GM12878 (cell line): ENCODE results near the gene C2orf92. TPM values are rescaled to one million over a fixed set of nuclear protein-coding genes. Genes with fewer than 3 reads are reported as not detected.

Source experiments
- ATF7 ChIP-seq: fragments of 450-650 bp; IDR thresholded peaks from 2 replicates; pipeline ENCODE4 v1.6.1; 2016; ENCODE audit warnings: low read depth, mild to moderate bottlenecking
- BMI1 ChIP-seq: fragments of 450-650 bp; IDR thresholded peaks from 2 replicates; pipeline ENCODE4 v1.6.1; 2016; ENCODE audit warnings: mild to moderate bottlenecking, moderate library complexity, borderline replicate concordance
- CUX1 ChIP-seq: IDR thresholded peaks from 2 replicates; pipeline ENCODE4 v1.6.1; 2012; ENCODE audit warnings: improper control_type of control experiment, low read depth, low read length; ENCODE audit not compliant: insufficient replicate concordance
- ELK1 ChIP-seq: IDR thresholded peaks from 2 replicates; pipeline ENCODE4 v1.6.1; 2012; ENCODE audit warnings: low read depth, low read length, improper control_type of control experiment
- HCFC1 ChIP-seq: fragments of 150-350 bp; IDR thresholded peaks from 2 replicates; pipeline ENCODE4 v1.6.1; 2014; ENCODE audit warnings: low read length
- IKZF2 ChIP-seq, 2 experiments: fragments of 450-650 bp; IDR thresholded peaks; 2 replicates each; pipeline ENCODE4 v1.6.1; 2017; ENCODE audit warnings: mild to moderate bottlenecking in 2 of 2, moderate library complexity in 2 of 2
- MEF2B ChIP-seq: fragments of 450-650 bp; IDR thresholded peaks from 2 replicates; pipeline ENCODE4 v1.6.1; 2018; ENCODE audit warnings: mild to moderate bottlenecking, moderate library complexity; ENCODE audit not compliant: partially characterized antibody, poor library complexity, severe bottlenecking
- SKIL ChIP-seq: fragments of 450-650 bp; IDR thresholded peaks from 2 replicates; pipeline ENCODE4 v1.6.1; 2017; ENCODE audit warnings: mild to moderate bottlenecking, low read depth, inconsistent platforms; ENCODE audit not compliant: poor library complexity, severe bottlenecking
- STAT3 ChIP-seq: IDR thresholded peaks from 2 replicates; pipeline ENCODE4 v1.6.1; 2011; ENCODE audit warnings: low read depth, low read length, improper control_type of control experiment
- TCF12 ChIP-seq: IDR thresholded peaks from 2 replicates; pipeline ENCODE4 v1.6.1; 2011; ENCODE audit warnings: low read depth, mild to moderate bottlenecking, low read length
- WRNIP1 ChIP-seq: IDR thresholded peaks from 2 replicates; pipeline ENCODE4 v1.6.1; 2011; ENCODE audit warnings: low read depth, low read length, improper control_type of control experiment, borderline replicate concordance
- ZNF687 ChIP-seq: fragments of 450-650 bp; IDR thresholded peaks from 2 replicates; pipeline ENCODE4 v1.6.1; 2017; ENCODE audit warnings: mild to moderate bottlenecking, moderate library complexity
- ZSCAN29 ChIP-seq: fragments of 450-650 bp; IDR thresholded peaks from 2 replicates; pipeline ENCODE4 v1.6.1; 2017; ENCODE audit warnings: mild to moderate bottlenecking, moderate library complexity
- polyA plus RNA-seq, 11 experiments: library from polyadenylated mRNA; depleted of rRNA in 4 of 11; unstranded in 6 of 11; stranded (reverse) in 5 of 11; fragments of >200 nt; fragmentation: Nextera tagmentation in 4 of 11; fragmentation: Illumina TruSeq in 1 of 11; extraction: Ambion mirVana in 4 of 11; extraction: Trizol in 1 of 11; gene quantifications; 1 replicate in 1 of 11; 2 replicates in 10 of 11; pipeline versions ENCODE4 v1.2.1 to v1.2.3, GENCODE V29; 2011 to 2016; ENCODE audit warnings: inconsistent platforms in 2 of 11, missing spikeins in 2 of 11, low read depth in 1 of 11
- total RNA-seq, 4 experiments: library from RNA; depleted of rRNA in 3 of 4; stranded (reverse); fragments of >200 nt in 3 of 4; fragmentation: Illumina TruSeq in 1 of 4; extraction: Trizol in 1 of 4; gene quantifications; 2 replicates each; pipeline versions ENCODE4 v1.2.1 to v1.2.3, GENCODE V29; 2013 to 2021
- TF ChIP-seq, protein P1 (sequence below): fragments of 450-650 bp; IDR thresholded peaks from 2 replicates; pipeline ENCODE4 v1.6.1; 2014; ENCODE audit warnings: mild to moderate bottlenecking

The C2orf92 gene
- total and polyA plus RNA-seq, 10 of the 15 experiments (the other 5 are each of a cell fraction or from before 2014, with no cell fraction given): 0.40 to 10.1 (median 3.7) TPM

GRCh38 chr2:97645112-97645694, 24.3 kb upstream of the C2orf92 start (continued):
- TF ChIP-seq CUX1: no peak
- TF ChIP-seq MEF2B: no peak
- TF ChIP-seq ELK1: no peak
- no peak for TF ChIP-seq IKZF2 (IDR thresholded peaks at IDR 0.05)
- TF ChIP-seq WRNIP1: no peak
- no peak for TF ChIP-seq ATF7
- TF ChIP-seq TCF12: no peak
- TF ChIP-seq BMI1: no peak
- no peak for TF ChIP-seq HCFC1
- no peak for TF ChIP-seq SKIL
- TF ChIP-seq, protein P1, sequence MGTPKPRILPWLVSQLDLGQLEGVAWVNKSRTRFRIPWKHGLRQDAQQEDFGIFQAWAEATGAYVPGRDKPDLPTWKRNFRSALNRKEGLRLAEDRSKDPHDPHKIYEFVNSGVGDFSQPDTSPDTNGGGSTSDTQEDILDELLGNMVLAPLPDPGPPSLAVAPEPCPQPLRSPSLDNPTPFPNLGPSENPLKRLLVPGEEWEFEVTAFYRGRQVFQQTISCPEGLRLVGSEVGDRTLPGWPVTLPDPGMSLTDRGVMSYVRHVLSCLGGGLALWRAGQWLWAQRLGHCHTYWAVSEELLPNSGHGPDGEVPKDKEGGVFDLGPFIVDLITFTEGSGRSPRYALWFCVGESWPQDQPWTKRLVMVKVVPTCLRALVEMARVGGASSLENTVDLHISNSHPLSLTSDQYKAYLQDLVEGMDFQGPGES: no peak
- TF ChIP-seq STAT3: no peak
- TF ChIP-seq ZNF687: peak; percentile 35
- no peak for TF ChIP-seq ZSCAN29
